Activated CD4-positive, alpha-beta T cell treated with anti-CD3 and anti-CD28 coated beads, Interleukin-2, amount 50 U/mL, for 24 hours (primary cell): ENCODE results near the gene C1QTNF6.
A peak's percentile ranks its signal among the peaks of the same experiment; 100 is the strongest.
"Not testable (repeated sequence)": the region's sequence is repeated elsewhere in the genome, so short reads cannot be mapped to it uniquely, and the experiment has no call there.

Experiments used
- DNase-seq, 2 donors: peaks; one replicate each; pipeline ENCODE4 v3.0.0-alpha.2; 2020; ENCODE audit warnings: low read depth in 1 of 2, low spot score in 1 of 2

Gene C1QTNF6

DNA sequence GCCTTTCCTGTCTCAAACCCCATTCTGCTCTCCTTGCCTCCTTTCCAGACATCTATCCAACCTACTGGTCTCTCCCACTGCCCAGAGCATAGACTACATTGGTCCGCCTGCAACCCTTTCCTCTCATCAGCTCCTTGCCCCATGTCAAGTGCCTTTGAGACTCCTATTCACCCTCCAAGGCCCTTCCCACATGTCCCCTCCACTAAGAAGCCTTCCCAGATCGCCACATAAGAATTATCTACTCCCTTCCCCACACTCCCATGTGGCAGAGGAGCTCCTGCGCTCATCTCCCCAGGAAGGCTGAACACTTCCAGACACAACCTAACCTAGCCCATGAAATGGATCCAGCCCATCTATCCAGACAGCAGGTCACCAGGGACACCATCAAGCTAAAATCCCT lies 10.3 kb downstream of the C1QTNF6 start:
- DNase-seq = no peak

DNA sequence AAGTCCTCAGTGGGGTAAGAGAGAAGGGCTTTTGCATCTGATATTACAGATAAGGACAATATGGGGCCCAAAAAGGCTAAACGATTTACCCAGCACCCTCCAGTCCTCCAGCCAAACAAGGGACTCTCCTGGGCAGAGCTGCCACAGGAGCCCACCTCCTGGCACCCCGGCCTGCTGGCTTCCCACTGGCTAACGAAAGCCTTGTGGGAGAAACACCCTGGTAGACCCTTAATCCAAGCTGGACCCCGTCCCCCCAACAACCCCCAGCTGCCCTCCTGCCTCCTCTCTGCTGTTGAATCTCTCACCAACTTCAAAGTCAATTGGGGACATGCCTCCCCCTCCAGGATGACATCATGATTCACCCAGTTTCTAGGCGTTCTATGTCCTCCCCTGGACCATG lies 10.8 kb downstream of the C1QTNF6 start:
- DNase-seq = no peak

DNA sequence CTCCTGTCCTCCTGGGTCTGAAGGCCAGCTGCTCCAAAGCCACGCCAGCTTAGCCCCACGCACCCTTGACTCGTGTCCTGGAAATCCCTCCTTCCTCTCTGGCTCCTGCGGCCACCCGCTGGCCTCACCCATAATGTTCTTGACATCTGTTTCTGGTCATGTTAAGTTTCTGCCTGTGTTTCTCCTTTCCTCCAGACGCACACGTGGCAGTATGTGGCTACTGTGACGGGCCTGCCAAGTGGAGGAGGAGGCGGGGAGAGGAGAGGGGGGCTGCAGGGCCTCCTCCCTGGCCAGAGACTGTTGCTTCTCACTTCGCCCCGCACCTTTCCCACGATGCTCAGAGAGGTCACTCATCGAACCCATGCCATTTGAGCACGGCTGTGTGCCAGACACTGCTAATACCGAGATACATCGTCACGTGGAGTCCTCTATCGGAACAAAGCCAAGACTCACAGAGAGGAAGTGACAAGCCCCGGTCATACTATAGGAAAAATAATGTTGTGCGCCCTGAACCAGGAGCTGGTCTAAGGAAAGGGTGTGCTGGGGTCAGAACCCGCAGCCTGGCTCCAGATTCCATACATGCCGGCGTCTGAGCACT lies 11.5 kb downstream of the C1QTNF6 start:
- DNase-seq = no peak

DNA sequence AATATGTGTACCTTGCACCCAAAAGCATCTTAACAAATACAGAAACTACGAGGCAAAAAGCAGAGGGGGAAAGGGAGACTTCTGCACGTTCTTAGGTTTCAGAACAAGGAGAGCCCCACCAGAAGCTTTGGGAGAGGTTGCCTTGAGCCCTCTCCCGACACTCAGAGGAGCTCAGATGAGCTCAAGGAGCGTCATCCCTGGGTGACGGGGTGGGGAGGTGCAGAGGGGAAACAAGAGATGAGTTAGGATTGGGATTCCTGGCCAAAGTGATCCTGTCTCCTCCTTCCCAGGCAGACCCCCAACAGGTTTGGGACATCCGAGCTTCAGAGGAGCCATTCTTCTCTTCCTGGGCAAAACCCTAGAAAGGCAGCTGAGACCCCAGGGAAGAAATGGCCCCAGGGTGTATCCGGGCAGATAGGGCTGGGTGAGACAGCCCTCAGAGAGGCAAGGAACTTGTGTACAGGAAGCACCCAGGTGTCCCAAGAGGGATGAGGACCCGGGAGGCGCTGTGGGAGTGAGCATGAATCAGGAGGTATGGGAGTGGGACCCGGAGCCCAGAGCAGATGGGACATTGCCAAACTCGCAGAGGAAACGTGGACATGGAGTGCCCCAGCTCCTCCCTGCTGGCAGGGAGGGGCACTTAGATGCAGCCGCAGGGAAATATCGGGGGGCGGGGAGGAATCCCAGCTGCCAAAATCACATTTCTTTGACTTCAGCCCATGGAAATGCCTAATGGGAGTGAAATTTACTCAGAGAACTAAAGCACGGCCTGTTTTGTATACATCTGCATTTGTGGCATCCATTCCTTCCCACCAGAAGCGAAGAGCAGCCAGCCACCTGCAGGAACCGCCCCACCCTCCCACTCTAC lies 12.4 kb downstream of the C1QTNF6 start:
- no peak for DNase-seq

DNA sequence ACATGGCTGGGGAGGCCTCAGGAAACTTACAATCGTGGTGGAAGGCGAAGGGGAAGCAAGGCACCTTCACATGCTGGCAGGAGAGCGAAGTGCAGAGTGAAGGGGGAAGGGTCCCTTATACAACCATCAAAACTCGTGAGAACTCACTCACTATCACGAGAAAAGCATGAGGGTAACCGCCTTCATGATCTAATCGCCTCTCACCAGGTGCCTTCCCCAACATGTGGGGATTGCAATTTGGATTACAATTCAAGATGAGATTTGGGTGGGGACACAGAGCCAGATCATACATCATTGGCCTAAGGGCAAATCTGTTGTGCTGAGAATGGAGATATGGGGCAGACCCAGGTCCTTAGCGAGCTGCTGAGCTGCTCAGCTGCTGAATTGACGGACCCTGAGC lies 13.1 kb downstream of the C1QTNF6 start:
- no peak for DNase-seq

DNA sequence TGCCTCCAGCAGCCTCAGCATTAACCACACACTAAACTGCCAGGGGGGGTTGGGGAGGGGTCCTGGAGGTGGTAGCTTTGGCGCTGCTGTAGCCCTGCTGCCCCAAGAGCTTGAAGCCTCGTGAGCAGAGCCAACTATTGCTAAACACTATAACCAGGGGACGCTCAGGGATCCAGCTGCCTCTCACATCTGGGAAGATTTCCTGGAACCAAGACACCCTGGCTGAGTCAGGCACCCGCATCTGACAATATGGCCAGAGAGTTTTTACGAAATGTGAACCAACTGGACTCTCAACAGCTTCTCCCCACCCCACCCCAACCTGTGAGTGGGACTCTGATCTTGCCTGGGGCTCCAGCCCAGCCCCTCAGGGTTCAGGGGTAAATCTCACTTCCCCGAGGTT lies 14.3 kb downstream of the C1QTNF6 start:
- no peak for DNase-seq

DNA sequence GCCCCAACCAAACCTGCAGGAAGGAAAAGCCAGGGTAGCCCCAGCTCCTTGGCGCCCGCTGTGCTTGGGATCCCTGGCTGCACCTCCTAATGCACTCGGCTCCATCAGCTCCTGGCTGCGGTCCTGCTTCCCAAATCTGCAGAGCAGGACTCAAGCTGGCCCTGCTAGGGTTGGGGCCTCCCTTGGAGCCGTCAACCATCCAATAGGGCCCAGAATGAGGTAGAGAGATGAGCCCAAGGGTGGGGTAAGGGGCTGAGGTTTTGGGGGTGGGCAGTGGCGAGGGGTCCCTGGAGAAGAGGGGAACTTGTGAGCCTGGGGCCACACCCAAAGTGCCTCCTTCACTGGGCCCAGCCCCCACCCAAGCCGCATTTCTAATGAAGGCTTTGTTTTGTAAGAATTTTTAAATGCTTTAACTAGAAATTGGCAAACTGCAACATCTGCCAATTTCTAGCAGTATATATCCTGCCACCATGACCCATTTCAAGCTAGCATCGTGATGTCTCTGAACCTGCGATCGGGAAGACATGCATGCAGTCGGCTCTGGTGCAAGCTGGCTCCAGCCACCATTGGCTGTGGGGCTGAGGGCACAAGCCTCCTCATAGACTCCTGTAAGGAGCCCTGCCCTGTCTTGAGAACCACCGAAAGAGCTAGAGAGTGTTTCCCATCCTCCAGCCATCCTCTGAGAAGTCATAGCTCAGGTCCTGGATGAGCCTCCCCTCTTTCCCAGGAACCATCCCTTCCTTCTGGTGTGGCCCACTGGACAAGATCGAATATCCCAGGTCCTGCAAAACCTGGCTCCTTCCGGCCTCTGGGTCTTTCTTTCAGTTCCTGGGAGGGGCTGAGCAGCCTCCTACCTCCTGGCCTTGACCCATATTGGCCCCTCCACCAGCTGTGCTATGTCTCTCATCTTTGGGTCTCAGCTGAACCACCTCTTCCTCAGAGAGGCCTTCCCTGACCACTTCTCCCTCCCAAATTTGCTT lies 15.5 kb downstream of the C1QTNF6 start:
- no peak for DNase-seq

DNA sequence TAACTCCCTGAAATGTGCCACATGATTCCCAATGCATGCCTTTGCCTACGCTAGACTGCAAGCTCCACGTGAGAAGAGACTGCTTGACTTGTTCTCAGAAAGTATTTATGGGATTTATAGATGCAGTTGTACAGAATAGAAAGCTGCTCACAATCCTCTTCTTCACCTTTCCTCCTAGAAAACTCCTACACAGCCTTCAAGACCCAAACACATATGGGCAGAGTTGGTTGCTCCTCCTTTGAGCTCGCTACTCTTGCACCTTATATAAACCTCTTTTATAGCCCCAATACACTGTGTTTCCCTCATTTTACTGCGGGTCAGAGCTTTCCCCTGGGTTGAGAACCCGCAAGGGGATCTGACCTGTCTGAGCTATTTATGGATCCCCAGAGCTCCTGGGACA lies 16.4 kb downstream of the C1QTNF6 start:
- DNase-seq = no peak

DNA sequence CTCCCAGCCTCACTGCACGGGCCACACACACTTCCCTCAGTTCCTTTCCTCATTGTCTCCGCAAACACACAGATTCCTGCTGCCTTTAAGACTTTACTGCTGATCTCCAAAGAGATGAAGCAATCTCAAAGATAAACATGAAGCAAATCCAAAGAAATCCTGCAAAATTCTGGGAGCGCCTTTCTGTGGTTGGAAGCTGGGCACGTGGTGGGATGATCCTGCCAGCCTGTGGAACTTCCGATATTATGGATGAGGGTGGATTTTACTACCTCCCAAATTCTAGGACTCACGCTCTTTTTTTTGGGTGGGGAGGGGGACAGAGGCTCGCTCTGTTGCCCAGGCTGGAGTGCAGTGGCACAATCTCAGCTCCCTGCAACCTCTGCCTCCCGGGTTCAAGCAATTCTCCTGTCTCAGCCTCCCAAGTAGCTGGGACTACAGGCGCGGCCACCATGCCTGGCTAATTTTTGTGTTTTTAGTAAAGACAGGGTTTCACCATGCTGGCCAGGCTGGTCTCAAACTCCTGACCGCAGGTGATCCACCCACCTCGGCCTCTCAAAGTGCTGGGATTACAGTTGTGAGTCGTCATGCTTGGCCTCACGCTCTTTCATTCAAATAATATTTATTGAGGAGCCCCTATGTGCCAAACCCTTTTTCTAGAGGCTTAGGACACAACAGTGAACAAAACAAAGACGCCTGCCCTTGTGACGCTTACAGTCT lies 17.2 kb downstream of the C1QTNF6 start:
- not testable (repeated sequence) for DNase-seq

DNA sequence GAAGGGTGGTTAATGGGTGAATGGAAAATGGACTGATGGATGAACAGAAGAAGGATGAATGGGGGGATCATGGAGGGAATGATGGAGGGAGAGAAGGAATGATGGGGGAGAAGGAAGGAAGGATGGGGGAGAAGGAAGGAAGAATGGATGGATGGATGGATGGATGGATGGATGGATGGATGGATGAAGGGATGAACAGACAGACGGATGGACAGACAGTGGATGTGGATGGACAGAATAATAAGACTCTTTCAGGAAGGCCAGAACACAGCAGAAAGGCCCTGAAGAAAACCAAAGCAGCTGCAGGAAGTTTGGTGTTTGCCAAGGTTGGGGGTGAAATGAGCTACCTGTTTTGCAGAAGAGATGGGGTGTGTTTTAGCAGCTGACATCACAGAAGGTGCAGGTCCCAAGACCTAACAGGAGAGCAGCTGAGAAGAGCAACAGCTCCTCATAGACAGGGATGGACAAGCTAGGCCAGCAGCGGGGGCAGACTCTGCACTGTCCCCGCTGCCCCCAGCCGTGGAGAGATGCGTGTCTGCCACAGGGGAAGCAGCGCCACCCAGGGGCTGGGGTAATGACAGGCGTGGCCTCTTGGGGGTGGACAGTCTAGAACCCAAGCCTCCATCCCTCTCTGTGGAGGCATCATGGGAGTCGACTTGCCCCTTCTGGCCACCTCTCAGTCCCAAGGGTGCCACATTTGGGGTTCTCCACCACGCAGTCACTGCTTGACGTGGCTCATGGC lies 17.9 kb downstream of the C1QTNF6 start:
- DNase-seq = no peak

DNA sequence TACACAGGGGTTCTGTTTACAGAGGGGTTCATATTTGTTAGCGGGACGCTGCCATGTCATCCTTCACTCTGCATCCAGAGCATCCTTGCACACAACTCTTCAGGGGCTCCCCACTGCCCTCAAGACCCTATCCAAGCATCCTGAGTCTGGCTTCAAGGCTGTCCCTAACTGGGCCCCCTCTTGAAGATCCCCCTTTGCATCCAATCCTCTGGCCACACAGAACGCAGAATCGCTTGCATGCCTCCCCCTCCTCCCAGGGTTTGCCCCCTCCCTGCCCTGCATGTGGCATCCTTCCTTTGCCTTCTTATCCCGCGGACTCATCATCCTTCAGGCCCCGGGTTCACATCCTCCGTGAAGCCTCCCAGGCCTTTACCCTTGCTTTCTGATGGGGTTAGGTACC lies 18.6 kb downstream of the C1QTNF6 start:
- DNase-seq = no peak

DNA sequence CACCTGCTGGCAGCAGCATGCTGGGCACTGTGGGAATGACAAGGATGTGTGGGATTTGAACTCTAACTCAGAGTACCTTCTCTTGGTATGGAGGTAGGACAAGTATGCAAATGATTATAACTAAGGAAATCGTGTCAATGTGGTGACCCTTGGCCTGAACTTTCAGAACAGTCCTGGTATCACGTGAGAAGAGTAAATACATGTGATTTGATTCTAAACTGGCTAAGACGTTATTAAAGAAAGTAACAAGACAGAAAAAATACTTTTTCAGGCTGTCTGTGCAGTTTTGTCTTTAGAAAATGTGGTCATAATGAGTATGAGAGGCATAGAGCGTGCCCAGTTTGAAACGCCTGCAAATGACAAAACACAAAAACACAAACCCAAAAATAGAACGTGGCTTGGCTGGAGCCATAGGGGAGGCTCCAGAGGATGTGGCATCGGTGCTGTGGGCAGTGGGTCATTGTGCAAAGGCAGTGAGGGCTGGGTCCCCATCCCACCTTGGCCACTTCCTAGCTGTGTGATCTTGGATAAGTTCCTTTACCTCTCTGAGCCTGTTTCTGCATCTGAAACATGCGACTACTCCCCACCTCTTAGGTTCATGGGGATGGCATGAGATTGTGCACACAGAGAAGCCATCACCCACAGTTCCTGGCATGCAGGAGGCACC lies 19.9 kb downstream of the C1QTNF6 start:
- no peak for DNase-seq

DNA sequence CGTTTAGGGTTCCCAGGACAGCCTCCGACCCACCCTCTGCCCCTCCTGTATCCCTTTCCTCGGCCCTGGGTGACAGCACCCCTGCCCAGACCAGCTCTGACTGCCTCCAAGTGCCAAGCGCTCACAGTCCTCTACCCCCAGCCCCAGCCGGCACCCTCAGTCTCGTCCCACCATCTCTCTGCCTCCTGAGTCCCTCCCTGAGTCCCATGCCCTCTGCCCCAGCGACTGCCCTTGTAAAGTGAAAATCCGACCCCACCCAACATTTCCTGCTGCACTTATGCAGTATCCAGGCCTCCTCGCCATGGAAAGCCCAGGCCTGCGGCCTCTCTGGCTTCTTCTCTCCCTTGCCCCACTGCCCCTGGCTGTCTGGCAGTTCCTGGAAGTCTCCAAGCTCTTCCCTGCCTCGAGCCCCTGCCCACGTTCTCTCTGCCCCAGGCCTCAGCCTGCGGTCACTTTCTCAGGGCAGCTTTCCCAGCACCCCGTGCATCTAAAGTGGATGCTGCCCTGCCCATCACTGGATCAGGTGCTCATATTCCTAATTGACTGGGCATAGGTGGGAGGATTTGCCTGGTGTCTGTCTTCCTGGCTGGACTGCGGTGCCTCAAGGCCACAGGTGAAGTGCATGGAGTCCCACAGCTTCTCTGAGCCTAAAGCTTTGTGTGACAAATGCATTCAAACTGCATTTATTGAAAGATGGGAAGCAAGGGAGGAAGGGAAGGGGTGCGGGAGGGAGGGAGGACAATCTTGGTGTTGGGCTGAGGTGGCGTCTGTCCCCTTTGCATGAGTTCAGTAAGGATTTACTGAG lies 20.7 kb downstream of the C1QTNF6 start:
- no peak for DNase-seq

DNA sequence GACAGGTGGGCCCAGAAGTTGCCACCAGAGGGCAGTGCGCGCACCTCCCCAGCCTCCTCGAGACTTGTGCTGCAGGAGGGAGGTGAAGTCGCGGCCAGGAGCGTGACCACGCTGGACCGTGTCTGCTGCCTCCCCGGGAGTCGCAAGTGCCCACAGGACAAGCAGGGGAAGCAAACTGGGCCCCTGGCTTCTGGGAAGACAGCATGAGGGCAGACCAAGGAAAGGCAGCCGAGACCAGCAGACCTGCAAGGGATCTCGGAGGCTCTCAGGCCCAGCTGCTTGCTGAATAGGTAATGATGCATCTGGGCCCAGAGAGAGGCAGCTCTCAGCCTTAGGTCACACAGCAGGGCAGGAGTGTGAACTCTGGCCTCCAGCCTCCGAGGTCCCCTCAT lies 21.4 kb downstream of the C1QTNF6 start:
- peak; percentile 78 to 79 for DNase-seq

DNA sequence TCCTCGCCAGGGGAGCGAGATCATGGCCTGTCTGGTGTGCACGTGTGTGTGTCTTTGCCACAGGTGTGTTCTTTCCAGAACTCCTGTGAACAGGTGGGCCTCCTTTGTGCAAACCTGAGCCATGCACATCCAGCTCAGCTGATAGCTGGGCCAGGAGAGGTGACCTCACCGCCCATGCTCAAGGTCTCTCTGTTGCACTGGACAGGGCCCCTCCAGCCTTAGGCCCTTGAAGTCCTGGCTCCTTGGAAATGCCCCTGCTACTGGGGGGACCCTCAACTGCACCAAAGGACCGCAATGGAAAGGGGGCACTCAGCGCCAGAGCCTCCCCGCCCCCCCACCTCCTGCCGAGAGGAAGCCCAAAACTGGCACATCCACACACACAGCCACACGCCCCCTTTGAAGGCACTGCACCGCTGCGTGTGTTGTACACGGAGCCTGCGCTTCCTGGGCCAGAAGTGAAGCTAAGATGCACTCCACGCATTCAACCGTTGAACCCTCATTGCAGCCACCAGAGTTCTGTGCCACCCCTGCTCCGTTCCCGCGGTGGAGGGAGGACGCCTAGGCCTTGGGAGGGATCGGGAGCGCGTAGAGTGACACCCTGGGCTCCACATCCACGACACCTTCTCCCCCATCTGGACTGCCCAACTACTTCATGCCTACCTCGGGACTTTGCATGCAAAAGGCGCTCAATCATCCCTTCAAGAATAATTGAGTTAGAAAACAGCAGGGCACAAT lies 21.9 kb downstream of the C1QTNF6 start:
- no peak for DNase-seq

DNA sequence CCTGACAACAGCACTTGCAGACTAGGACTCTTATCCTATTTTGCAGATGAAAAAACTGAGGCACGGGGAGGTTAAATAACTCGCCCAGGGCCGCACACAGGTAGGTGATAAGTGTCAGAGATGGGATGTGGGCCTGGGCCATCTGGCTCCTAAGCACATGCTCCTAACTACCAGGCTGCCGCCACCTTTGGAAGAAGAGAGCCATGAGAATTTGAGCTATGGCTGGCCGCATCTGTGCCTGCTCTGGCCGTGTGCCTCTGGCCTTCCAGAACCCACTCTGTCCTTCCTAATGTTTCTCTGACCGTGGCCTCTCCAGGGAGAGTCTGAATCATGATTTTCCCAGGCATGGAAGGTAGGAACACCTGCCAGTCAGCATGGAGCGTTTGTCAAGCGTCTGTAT lies 23.0 kb downstream of the C1QTNF6 start:
- no peak for DNase-seq

DNA sequence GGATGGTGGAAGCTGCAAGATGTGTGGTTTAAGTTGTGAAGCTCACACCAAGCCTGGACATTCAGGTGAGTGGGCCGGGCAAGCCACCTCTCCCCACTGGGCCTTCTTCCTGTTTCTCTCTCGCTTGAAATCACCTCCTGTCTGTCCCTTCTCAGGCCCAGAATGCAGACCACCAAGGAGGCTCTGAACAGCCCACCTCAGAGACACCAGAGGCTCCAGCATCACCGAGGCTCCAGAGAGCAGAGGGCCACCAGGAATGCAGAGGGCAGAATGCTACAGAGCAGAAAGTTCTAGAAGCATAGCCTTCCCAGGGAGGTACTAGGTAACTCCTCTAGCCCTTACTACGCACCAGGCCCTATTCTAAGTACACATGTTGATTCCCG lies 23.6 kb downstream of the C1QTNF6 start:
- DNase-seq = no peak
